HL-60 (cell line): Measurements from ENCODE around the gene ZNF580.
A peak's percentile ranks its signal among the peaks of the same experiment; 100 is the strongest.

Experiments used
- DNase-seq, 2 experiments: peaks; one replicate each; pipeline ENCODE4 v3.0.0-alpha.2; 2010 to 2020; ENCODE audit warnings: low read depth in 1 of 2, low spot score in 1 of 2
- H3K27ac ChIP-seq: fragments of 250-450 bp; sonication (Bioruptor Pico); replicated peaks from 2 replicates; pipeline ENCODE4 v1.5.1; 2020; ENCODE audit warnings: mild to moderate bottlenecking, moderate library complexity
- H3K27me3 ChIP-seq: fragments of 250-450 bp; sonication (Bioruptor Pico); 2 replicates; pipeline ENCODE4 v1.5.1; 2021; ENCODE audit warnings: mild to moderate bottlenecking, moderate library complexity; ENCODE audit not compliant: insufficient read depth, poor library complexity, severe bottlenecking
- H3K4me3 ChIP-seq: replicated peaks from 2 replicates; pipeline ENCODE4 v1.5.1; 2011; ENCODE audit warnings: mild to moderate bottlenecking, control low read depth, low read length; ENCODE audit not compliant: insufficient read depth
- CTCF ChIP-seq: IDR thresholded peaks from one replicate; pipeline ENCODE4 v1.5.1; 2011; ENCODE audit warnings: low read length, control low read depth, inconsistent platforms; ENCODE audit not compliant: insufficient read depth
- GABPA ChIP-seq: IDR thresholded peaks from 2 replicates; pipeline ENCODE4 v1.6.1; 2012; ENCODE audit warnings: low read depth
- POLR2AphosphoS5 ChIP-seq: IDR thresholded peaks from 2 replicates; pipeline ENCODE4 v1.6.1; 2012; ENCODE audit warnings: low read depth
- REST ChIP-seq: IDR thresholded peaks from 2 replicates; pipeline ENCODE4 v1.6.1; 2012; ENCODE audit warnings: low read depth; ENCODE audit not compliant: insufficient replicate concordance
- SPI1 ChIP-seq: IDR thresholded peaks from 2 replicates; pipeline ENCODE4 v1.6.1; 2012; ENCODE audit warnings: low read depth, mild to moderate bottlenecking, borderline replicate concordance

ZNF580 gene

GRCh38 chr19:55606817-55607216 lies 34.0 kb upstream of the ZNF580 start:
- Histone ChIP-seq H3K27ac (peak overlapping the region; percentile 87), H3K4me3 (peak overlapping the region; percentile 88), H3K27me3 (no peaks in the 10 kb centered on the region)
- TF ChIP-seq CTCF (no peak), REST (no peak)
- no peak for DNase-seq

- H3K27ac ChIP-seq, result peak overlapping the region; percentile 45
- H3K27me3 ChIP-seq, result no peaks in the 10 kb centered on the region
- no peak for TF ChIP-seq CTCF
- TF ChIP-seq REST, result no peak
- TF ChIP-seq SPI1, result no peak
- no peak for TF ChIP-seq GABPA
- no peak for TF ChIP-seq POLR2AphosphoS5
- H3K4me3 ChIP-seq, result no peak overlapping the region
- peak in 1 of 2 experiments; percentile 57 for DNase-seq
Measured at GRCh38 chr19:55609326-55609725, 31.5 kb upstream of the ZNF580 start.

GRCh38 chr19:55611300-55611982 lies 29.4 kb upstream of the ZNF580 start:
- Histone ChIP-seq H3K27ac (no peak overlapping the region), H3K4me3 (no peak overlapping the region), H3K27me3 (no peaks in the 10 kb centered on the region)
- DNase-seq, result no peak
- TF ChIP-seq CTCF (no peak), SPI1 (no peak), GABPA (no peak)
